ENCODE data around the gene RAPGEF2. TPM values are rescaled to one million over a fixed set of nuclear protein-coding genes. Genes with fewer than 3 reads are reported as not detected.

Gene RAPGEF2
- total RNA-seq, 2 donors from 2014 or later, result 38.2 to 46.7 TPM

DNA sequence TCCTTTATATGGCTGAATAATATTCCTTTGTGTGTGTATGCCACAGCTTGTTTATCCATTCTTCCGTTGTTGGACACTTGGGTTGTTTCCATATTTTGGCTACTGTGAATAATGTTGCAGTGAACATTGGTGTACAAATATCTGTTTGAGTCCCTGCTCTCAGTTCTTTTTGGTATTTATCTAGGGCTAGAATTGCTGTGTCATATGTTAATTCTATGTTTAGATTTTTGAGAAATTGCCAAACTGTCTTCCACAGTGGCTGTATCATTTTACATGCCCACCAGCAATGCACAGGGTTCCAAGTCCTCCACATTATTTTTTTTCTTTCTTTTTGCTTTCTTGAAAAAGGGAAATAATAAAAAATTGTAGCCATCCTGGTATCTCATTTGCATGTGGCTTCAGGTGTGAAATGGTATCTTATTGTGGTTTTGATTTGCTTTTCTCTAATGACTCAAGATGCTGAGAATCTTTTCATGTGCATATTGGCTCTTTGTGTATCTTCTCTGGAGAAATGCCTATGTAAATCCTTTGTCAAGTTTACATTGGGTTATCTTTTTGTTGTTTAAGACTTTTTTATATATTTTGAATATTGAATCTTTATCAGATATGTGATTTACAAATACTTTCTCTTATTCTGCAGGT lies 129.7 kb downstream of the RAPGEF2 start:
- no peak for ATAC-seq
- DNase-seq, result no peak
- no peaks in the 10 kb centered on the region for H3K9me3 ChIP-seq
- no peak overlapping the region for H3K4me3 ChIP-seq
- no peaks in the 10 kb centered on the region for H3K36me3 ChIP-seq (replicated peaks in 1 of 2; ENCODE audit: insufficient read depth in 1 of 2, low read depth in 2 of 2)
- 70 to 81% methylated on average over 1 of the region's 1 CpG for WGBS, 2 donors
- H3K4me1 ChIP-seq, result peaks cover 10% of the 10 kb centered on the region
- intact Hi-C loops (cut with DNase I), result no loop called here
- no peak overlapping the region for H3K27ac ChIP-seq
- TF ChIP-seq CTCF (IDR thresholded peaks at IDR 0.05) (no peak), POLR2A (IDR thresholded peaks at IDR 0.05) (no peak)
- no peaks in the 10 kb centered on the region for H3K27me3 ChIP-seq

DNA sequence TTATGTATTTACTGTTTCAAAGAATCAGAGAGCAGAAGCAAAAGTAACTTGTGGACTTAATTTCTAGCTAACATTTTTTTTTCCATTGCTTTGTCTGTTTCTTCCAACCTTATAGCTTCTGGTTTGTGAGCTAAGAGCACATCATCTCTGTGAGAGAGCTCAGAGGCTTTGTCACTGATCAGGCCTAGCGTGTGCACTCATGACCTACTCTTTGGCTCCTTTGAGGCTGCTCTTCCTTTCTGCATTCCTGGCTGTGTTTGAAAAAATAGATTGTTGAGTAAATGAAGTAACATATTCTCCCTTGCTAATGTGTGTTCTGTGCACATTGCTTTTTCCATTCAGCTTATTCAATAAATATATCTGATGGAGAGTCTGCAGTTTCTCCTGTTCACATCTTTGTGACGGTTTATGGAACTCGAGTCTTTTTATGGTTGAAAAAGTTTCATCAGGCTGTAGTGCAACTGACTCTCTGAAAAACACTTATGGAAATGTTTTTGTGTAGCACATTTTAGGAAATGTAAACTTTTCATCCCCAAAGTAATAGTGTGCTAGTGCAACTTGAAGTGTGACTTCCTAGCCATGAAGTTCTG lies 133.0 kb downstream of the RAPGEF2 start:
- DNase-seq, result no peak
- Histone ChIP-seq H3K4me3 (no peak overlapping the region), H3K27ac (no peak overlapping the region)

GRCh38 chr4:159237975-159238374 lies 135.1 kb downstream of the RAPGEF2 start:
- H3K9me3 ChIP-seq, result no peaks in the 10 kb centered on the region
- no peak overlapping the region for H3K27ac ChIP-seq
- intact Hi-C loops (cut with DNase I), result no loop called here
- DNase-seq, result no peak
- no peaks in the 10 kb centered on the region for H3K36me3 ChIP-seq (replicated peaks in 1 of 2; ENCODE audit: insufficient read depth in 1 of 2, low read depth in 2 of 2)
- ATAC-seq, result no peak
- H3K27me3 ChIP-seq, result no peaks in the 10 kb centered on the region
- H3K4me1 ChIP-seq, result no peaks in the 10 kb centered on the region
- no peak overlapping the region for H3K4me3 ChIP-seq
- 43 to 47% methylated on average over 2 of the region's 2 CpGs for WGBS, 2 donors
- no peak for TF ChIP-seq POLR2A (IDR thresholded peaks at IDR 0.05)
- TF ChIP-seq CTCF (IDR thresholded peaks at IDR 0.05), result no peak

More for the DNA sequence above, 133.0 kb downstream of the RAPGEF2 start:
- intact Hi-C loops (cut with DNase I), result no loop called here
- Histone ChIP-seq H3K4me1 (no peaks in the 10 kb centered on the region), H3K27me3 (no peaks in the 10 kb centered on the region), H3K9me3 (no peaks in the 10 kb centered on the region), H3K36me3 (replicated peaks in 1 of 2; ENCODE audit: insufficient read depth in 1 of 2, low read depth in 2 of 2) (no peaks in the 10 kb centered on the region)
- ATAC-seq, result no peak
- TF ChIP-seq CTCF (IDR thresholded peaks at IDR 0.05) (no peak), POLR2A (IDR thresholded peaks at IDR 0.05) (no peak)
- 89 to 93% methylated on average over 3 of the region's 3 CpGs for WGBS, 2 donors

GRCh38 chr4:159238631-159239030 lies 135.8 kb downstream of the RAPGEF2 start:
- ATAC-seq (no peak), DNase-seq (no peak)
- no peaks in the 10 kb centered on the region for H3K4me1 ChIP-seq
- no peak for TF ChIP-seq POLR2A (IDR thresholded peaks at IDR 0.05)
- TF ChIP-seq CTCF (IDR thresholded peaks at IDR 0.05), result no peak
- no peaks in the 10 kb centered on the region for H3K36me3 ChIP-seq (replicated peaks in 1 of 2; ENCODE audit: insufficient read depth in 1 of 2, low read depth in 2 of 2)
- H3K9me3 ChIP-seq, result no peaks in the 10 kb centered on the region
- intact Hi-C loops (cut with DNase I), result no loop called here
- no peak overlapping the region for H3K4me3 ChIP-seq
- no peak overlapping the region for H3K27ac ChIP-seq
- H3K27me3 ChIP-seq, result no peaks in the 10 kb centered on the region
- WGBS, 2 donors, result 35 to 40% methylated on average over 2 of the region's 2 CpGs

DNA sequence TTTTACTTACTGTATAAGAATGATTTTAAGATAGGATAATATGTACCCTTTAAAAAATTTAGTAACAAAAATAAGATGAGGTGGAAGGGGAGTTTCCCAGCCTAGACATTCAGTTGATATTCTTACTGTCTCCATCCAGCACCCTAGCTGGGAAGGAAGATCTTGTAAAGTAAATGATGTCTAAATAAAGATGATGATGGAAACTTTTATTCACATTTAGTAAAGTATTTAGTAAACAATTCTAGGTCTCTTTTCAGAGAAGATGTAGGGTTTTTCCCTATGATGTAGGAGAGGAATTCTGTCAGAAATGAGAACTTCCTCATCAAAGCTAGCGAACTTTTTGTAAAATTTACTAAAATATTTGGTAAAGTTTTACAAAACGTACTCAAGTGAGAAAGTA lies 136.8 kb downstream of the RAPGEF2 start:
- no peaks in the 10 kb centered on the region for H3K4me1 ChIP-seq
- ATAC-seq (no peak), DNase-seq (no peak)
- intact Hi-C loops (cut with DNase I), result no loop called here
- H3K9me3 ChIP-seq, result no peaks in the 10 kb centered on the region
- H3K27me3 ChIP-seq, result no peaks in the 10 kb centered on the region
- no peaks in the 10 kb centered on the region for H3K36me3 ChIP-seq (replicated peaks in 1 of 2; ENCODE audit: insufficient read depth in 1 of 2, low read depth in 2 of 2)
- peak overlapping the region in 1 of 4 donors; percentile 19 for H3K27ac ChIP-seq
- TF ChIP-seq CTCF (IDR thresholded peaks at IDR 0.05), result no peak
- 79 to 90% methylated on average over 2 of the region's 2 CpGs for WGBS, 2 donors
- H3K4me3 ChIP-seq, result no peak overlapping the region
